GM23338 (cell line): ENCODE measurements around the gene TLR3. TPM values are rescaled to one million over a fixed set of nuclear protein-coding genes. Genes with fewer than 3 reads are reported as not detected.

Source experiments
- ATAC-seq: fragments of 200-7000 bp; cut with Tn5 transposase; 3 replicates; pipeline ENCODE4 v1.9.1; 2020
- DNase-seq: peaks from one replicate; pipeline ENCODE4 v3.0.0-alpha.2; 2015; ENCODE audit warnings: low spot score
- H2AFZ ChIP-seq: fragments of 200-600 bp; sonication (generic); 2 replicates; pipeline ENCODE4 v1.8.0; 2016; ENCODE audit warnings: antibody characterized with exemption, mild to moderate bottlenecking, moderate library complexity
- H3F3A ChIP-seq: fragments of 200-600 bp; sonication (generic); replicated peaks from 2 replicates; pipeline ENCODE4 v1.8.0; 2017; ENCODE audit warnings: antibody characterized with exemption, mixed run types, low read depth
- H3K27ac ChIP-seq: fragments of 200-600 bp; sonication (generic); 2 replicates; pipeline ENCODE4 v1.6.1; 2016; ENCODE audit warnings: low read depth
- H3K27me3 ChIP-seq: fragments of 200-600 bp; sonication (generic); 2 replicates; pipeline ENCODE4 v1.8.0; 2016; ENCODE audit warnings: mild to moderate bottlenecking, mixed run types, moderate library complexity; ENCODE audit not compliant: insufficient read depth
- H3K36me3 ChIP-seq: fragments of 200-600 bp; sonication (generic); 2 replicates; pipeline ENCODE4 v1.8.0; 2016; ENCODE audit warnings: mild to moderate bottlenecking; ENCODE audit not compliant: insufficient read depth
- H3K4me1 ChIP-seq: fragments of 200-600 bp; sonication (generic); 2 replicates; pipeline ENCODE4 v1.8.0; 2016; ENCODE audit warnings: mild to moderate bottlenecking, moderate library complexity; ENCODE audit not compliant: insufficient read depth
- H3K4me2 ChIP-seq: fragments of 200-600 bp; sonication (generic); 2 replicates; pipeline ENCODE4 v1.7.1; 2017; ENCODE audit warnings: mixed run types
- H3K4me3 ChIP-seq: fragments of 200-600 bp; sonication (generic); 2 replicates; pipeline ENCODE4 v1.6.1; 2016; ENCODE audit warnings: mixed run types
- H3K79me2 ChIP-seq: fragments of 200-600 bp; sonication (generic); replicated peaks from 2 replicates; pipeline ENCODE4 v1.8.0; 2017; ENCODE audit warnings: mild to moderate bottlenecking; ENCODE audit not compliant: insufficient read depth
- H3K9me2 ChIP-seq: fragments of 200-600 bp; sonication (generic); 2 replicates; pipeline ENCODE4 v1.8.0; 2017; ENCODE audit not compliant: insufficient read depth
- H4K20me1 ChIP-seq: fragments of 200-600 bp; sonication (generic); replicated peaks from 2 replicates; pipeline ENCODE4 v1.8.0; 2017; ENCODE audit warnings: mild to moderate bottlenecking; ENCODE audit not compliant: insufficient read depth
- H3K27ac Mint-ChIP-seq: 2 replicates; pipeline ENCODE4 v1.8.0; 2020; ENCODE audit warnings: inconsistent platforms, mild to moderate bottlenecking, moderate library complexity, mixed read lengths
- H3K27me3 Mint-ChIP-seq: 3 replicates; pipeline ENCODE4 v1.8.0; 2022; ENCODE audit warnings: low read depth, mild to moderate bottlenecking, moderate library complexity, mixed read lengths, inconsistent platforms; ENCODE audit not compliant: insufficient read depth, poor library complexity
- H3K36me3 Mint-ChIP-seq: 3 replicates; pipeline ENCODE4 v1.8.0; 2021; ENCODE audit warnings: low read depth, mild to moderate bottlenecking, inconsistent platforms, moderate library complexity, mixed read lengths
- H3K4me1 Mint-ChIP-seq: 3 replicates; pipeline ENCODE4 v1.8.0; 2020; ENCODE audit warnings: mild to moderate bottlenecking, inconsistent platforms, mixed read lengths
- H3K4me3 Mint-ChIP-seq: 3 replicates; pipeline ENCODE4 v1.8.0; 2021; ENCODE audit warnings: moderate library complexity, mild to moderate bottlenecking, inconsistent platforms, mixed read lengths
- H3K9me3 Mint-ChIP-seq: 3 replicates; pipeline ENCODE4 v1.8.0; 2020; ENCODE audit warnings: moderate library complexity, mild to moderate bottlenecking, inconsistent platforms, mixed read lengths
- CREB1 ChIP-seq: fragments of 250-450 bp; sonication (Bioruptor Pico); IDR thresholded peaks from 2 replicates; pipeline ENCODE4 v1.5.0; 2020; ENCODE audit warnings: low read depth, mild to moderate bottlenecking, moderate library complexity
- EZH2 ChIP-seq: fragments of 200-600 bp; sonication (generic); IDR thresholded peaks from one replicate; pipeline ENCODE4 v1.8.0; 2017; ENCODE audit warnings: antibody characterized with exemption, mild to moderate bottlenecking, low read depth; ENCODE audit not compliant: unreplicated experiment
- JUNB ChIP-seq: IDR thresholded peaks from one replicate; pipeline ENCODE4 v1.6.1; 2016; ENCODE audit warnings: antibody characterized with exemption; ENCODE audit not compliant: unreplicated experiment
- NANOG ChIP-seq: IDR thresholded peaks from 2 replicates; pipeline ENCODE4 v1.6.1; 2016; ENCODE audit warnings: antibody characterized with exemption, borderline replicate concordance
- ZNF114 ChIP-seq: fragments of 250-450 bp; sonication (Bioruptor Pico); IDR thresholded peaks from 2 replicates; pipeline ENCODE4 v1.5.0; 2020; ENCODE audit warnings: mild to moderate bottlenecking, moderate library complexity
- polyA plus RNA-seq: library from polyadenylated mRNA; unstranded; fragments of >200 nt; fragmentation: Nextera tagmentation; extraction: Ambion mirVana; gene quantifications from 2 replicates; pipeline ENCODE4 v1.2.1, GENCODE V29; 2016
- total RNA-seq: library from RNA; depleted of rRNA; stranded (reverse); fragments of >200 nt; shearing (Covaris generic); gene quantifications from 2 replicates; pipeline ENCODE4 v1.2.3, GENCODE V29; 2014
- TF ChIP-seq, protein P1 (sequence below): IDR thresholded peaks from 2 replicates; pipeline ENCODE4 v1.6.1; 2016; ENCODE audit warnings: antibody characterized with exemption
- TF ChIP-seq, protein P2 (sequence below), 2 experiments: fragments of 200-600 bp in 1 of 2; sonication (generic) in 1 of 2; conservative IDR thresholded peaks; 2 replicates each; pipeline versions ENCODE4 v1.5.1 to v1.6.1; 2016 to 2017; ENCODE audit warnings: antibody characterized with exemption in 2 of 2, low read depth in 2 of 2, mild to moderate bottlenecking in 2 of 2, moderate library complexity in 1 of 2
- TF ChIP-seq, protein P3 (sequence below): IDR thresholded peaks from one replicate; pipeline ENCODE4 v1.6.1; 2018; ENCODE audit warnings: antibody characterized with exemption; ENCODE audit not compliant: unreplicated experiment

TLR3 gene
- total and polyA plus RNA-seq, 2 experiments from 2014 or later = 0.32 to 0.38 TPM

DNA sequence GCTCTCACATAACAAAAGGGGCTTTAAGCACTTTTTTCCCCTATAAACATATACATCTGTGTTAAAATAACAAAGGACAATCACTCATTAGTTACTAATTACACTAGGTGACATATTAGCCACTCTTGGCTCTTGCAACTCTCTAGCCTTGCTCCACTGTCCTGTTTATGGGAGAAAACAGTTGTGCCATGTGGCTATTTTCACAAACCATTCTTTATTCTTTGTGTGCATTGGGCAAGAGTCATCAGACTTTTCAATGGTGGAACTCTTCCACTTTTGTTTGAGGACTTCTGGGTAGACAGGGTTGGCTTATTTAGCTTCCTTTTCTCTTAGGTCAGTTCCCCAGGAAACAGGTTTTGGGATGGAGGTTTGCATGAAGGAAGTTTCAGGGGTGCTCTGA is 19.6 kb downstream of the TLR3 start:
- H3K4me1 Mint-ChIP-seq = peaks cover 8% of the 10 kb centered on the region; the same call in 2 of the 3 replicates
- no peaks in the 10 kb centered on the region for H3K4me1 ChIP-seq
- TF ChIP-seq JUNB (no peak), ZNF114 (CRISPR knock-in tag) (no peak)

DNA sequence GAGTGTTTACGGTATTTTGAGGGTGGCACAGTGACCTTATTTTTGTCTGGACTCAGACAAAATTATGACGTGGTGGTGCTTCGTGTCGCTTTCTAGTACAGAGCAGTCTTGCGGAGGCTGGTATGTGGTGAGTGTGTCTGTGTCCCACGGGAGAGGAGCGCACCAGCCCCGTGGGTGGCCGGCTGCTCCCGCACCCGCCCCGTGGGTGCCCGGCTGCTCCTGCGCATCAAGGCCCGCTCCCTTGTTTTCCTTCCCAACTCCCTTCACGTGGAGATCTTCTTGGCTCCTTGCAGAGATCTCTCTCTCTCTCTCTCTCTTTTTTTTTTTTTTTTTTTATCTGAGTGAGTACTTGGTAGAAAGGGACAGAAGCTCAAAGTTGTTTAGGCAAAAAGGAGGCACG is 23.3 kb downstream of the TLR3 start:
- no peaks in the 10 kb centered on the region for H3K4me1 ChIP-seq
- H3K79me2 ChIP-seq = no peaks in the 10 kb centered on the region
- H3F3A ChIP-seq = no peaks in the 10 kb centered on the region
- ATAC-seq (no peak), DNase-seq (no peak)
- Mint-ChIP-seq H3K4me1 (peaks cover 12% of the 10 kb centered on the region), H3K27ac (no peak overlapping the region), H3K27me3 (peaks cover 6% of the 10 kb centered on the region), H3K36me3 (no peaks in the 10 kb centered on the region; the same call in 2 of the 3 replicates), H3K4me3 (no peak overlapping the region), H3K9me3 (no peaks in the 10 kb centered on the region)
- no peak overlapping the region for H3K4me2 ChIP-seq
- no peaks in the 10 kb centered on the region for H4K20me1 ChIP-seq
- H3K4me3 ChIP-seq = no peak overlapping the region
- no peak for TF ChIP-seq CREB1 (CRISPR knock-in tag)
- H3K27ac ChIP-seq = no peak overlapping the region
- H3K36me3 ChIP-seq = no peaks in the 10 kb centered on the region; the same call in 1 of the 2 replicates
- H2AFZ ChIP-seq = no peak overlapping the region; the same call in 1 of the 2 replicates
- H3K9me2 ChIP-seq = no peaks in the 10 kb centered on the region
- H3K27me3 ChIP-seq = no peaks in the 10 kb centered on the region

More for the DNA sequence above, 19.6 kb downstream of the TLR3 start:
- no peaks in the 10 kb centered on the region; the same call in 2 of the 3 replicates for H3K36me3 Mint-ChIP-seq
- H3K27me3 ChIP-seq = no peaks in the 10 kb centered on the region
- H3K9me3 Mint-ChIP-seq = no peaks in the 10 kb centered on the region
- no peak overlapping the region for H3K4me3 Mint-ChIP-seq
- H3K4me2 ChIP-seq = no peak overlapping the region
- H3K36me3 ChIP-seq = no peaks in the 10 kb centered on the region
- ATAC-seq (no peak), DNase-seq (no peak)
- no peaks in the 10 kb centered on the region for H3K9me2 ChIP-seq
- peaks cover 4% of the 10 kb centered on the region for H3K27me3 Mint-ChIP-seq
- H3K27ac ChIP-seq = no peak overlapping the region
- H4K20me1 ChIP-seq = no peaks in the 10 kb centered on the region
- H3F3A ChIP-seq = no peaks in the 10 kb centered on the region
- no peak overlapping the region for H3K4me3 ChIP-seq
- no peak overlapping the region for H3K27ac Mint-ChIP-seq
- H3K79me2 ChIP-seq = no peaks in the 10 kb centered on the region
- H2AFZ ChIP-seq = no peak overlapping the region

DNA sequence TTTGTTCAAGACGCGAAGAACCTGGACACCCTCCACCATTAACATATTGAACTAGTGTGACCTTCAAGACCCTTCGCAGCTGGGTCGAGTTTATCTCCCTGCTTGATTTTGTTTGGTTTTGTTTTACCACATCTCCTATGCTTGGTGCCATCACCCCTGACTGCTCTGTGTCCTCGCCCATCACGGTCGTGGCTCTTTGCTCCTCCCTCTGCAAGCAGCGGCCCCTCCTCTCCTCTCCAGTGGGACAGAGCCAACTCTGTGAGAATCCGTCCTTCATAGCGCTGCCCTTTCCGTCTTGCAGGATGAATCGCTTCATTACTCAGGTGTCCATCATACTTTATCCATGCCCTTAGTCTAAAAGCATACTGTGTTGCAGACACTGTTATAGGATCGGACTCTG is 26.4 kb downstream of the TLR3 start:
- H3K36me3 ChIP-seq = no peaks in the 10 kb centered on the region; the same call in 1 of the 2 replicates
- H3K27ac ChIP-seq = no peak overlapping the region
- peak; percentile 62; the same call in 2 of the 3 replicates for ATAC-seq
- no peaks in the 10 kb centered on the region for H3K9me3 Mint-ChIP-seq
- H4K20me1 ChIP-seq = no peaks in the 10 kb centered on the region
- no peaks in the 10 kb centered on the region for H3K9me2 ChIP-seq
- H3K4me1 ChIP-seq = no peaks in the 10 kb centered on the region
- no peaks in the 10 kb centered on the region for H3K27me3 ChIP-seq
- no peaks in the 10 kb centered on the region for H3K79me2 ChIP-seq
- no peak overlapping the region for H3K4me2 ChIP-seq
- no peaks in the 10 kb centered on the region; the same call in 2 of the 3 replicates for H3K36me3 Mint-ChIP-seq
- H3K27me3 Mint-ChIP-seq = peaks cover 10% of the 10 kb centered on the region
- DNase-seq = no peak
- H3K27ac Mint-ChIP-seq = no peak overlapping the region
- peaks cover 10% of the 10 kb centered on the region for H3K4me1 Mint-ChIP-seq
- no peak overlapping the region for H3K4me3 Mint-ChIP-seq
- H3K4me3 ChIP-seq = no peak overlapping the region
- no peaks in the 10 kb centered on the region for H3F3A ChIP-seq
- H2AFZ ChIP-seq = no peak overlapping the region
- TF ChIP-seq EZH2 (no peak), CREB1 (CRISPR knock-in tag) (no peak), NANOG (no peak)
- TF ChIP-seq, protein P1, sequence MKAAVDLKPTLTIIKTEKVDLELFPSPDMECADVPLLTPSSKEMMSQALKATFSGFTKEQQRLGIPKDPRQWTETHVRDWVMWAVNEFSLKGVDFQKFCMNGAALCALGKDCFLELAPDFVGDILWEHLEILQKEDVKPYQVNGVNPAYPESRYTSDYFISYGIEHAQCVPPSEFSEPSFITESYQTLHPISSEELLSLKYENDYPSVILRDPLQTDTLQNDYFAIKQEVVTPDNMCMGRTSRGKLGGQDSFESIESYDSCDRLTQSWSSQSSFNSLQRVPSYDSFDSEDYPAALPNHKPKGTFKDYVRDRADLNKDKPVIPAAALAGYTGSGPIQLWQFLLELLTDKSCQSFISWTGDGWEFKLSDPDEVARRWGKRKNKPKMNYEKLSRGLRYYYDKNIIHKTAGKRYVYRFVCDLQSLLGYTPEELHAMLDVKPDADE = no peak
- TF ChIP-seq, protein P2, sequence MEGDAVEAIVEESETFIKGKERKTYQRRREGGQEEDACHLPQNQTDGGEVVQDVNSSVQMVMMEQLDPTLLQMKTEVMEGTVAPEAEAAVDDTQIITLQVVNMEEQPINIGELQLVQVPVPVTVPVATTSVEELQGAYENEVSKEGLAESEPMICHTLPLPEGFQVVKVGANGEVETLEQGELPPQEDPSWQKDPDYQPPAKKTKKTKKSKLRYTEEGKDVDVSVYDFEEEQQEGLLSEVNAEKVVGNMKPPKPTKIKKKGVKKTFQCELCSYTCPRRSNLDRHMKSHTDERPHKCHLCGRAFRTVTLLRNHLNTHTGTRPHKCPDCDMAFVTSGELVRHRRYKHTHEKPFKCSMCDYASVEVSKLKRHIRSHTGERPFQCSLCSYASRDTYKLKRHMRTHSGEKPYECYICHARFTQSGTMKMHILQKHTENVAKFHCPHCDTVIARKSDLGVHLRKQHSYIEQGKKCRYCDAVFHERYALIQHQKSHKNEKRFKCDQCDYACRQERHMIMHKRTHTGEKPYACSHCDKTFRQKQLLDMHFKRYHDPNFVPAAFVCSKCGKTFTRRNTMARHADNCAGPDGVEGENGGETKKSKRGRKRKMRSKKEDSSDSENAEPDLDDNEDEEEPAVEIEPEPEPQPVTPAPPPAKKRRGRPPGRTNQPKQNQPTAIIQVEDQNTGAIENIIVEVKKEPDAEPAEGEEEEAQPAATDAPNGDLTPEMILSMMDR (conservative IDR thresholded peaks at IDR 0.05; ENCODE audit: low read depth in 2 of 2) = no peak
- TF ChIP-seq, protein P3, sequence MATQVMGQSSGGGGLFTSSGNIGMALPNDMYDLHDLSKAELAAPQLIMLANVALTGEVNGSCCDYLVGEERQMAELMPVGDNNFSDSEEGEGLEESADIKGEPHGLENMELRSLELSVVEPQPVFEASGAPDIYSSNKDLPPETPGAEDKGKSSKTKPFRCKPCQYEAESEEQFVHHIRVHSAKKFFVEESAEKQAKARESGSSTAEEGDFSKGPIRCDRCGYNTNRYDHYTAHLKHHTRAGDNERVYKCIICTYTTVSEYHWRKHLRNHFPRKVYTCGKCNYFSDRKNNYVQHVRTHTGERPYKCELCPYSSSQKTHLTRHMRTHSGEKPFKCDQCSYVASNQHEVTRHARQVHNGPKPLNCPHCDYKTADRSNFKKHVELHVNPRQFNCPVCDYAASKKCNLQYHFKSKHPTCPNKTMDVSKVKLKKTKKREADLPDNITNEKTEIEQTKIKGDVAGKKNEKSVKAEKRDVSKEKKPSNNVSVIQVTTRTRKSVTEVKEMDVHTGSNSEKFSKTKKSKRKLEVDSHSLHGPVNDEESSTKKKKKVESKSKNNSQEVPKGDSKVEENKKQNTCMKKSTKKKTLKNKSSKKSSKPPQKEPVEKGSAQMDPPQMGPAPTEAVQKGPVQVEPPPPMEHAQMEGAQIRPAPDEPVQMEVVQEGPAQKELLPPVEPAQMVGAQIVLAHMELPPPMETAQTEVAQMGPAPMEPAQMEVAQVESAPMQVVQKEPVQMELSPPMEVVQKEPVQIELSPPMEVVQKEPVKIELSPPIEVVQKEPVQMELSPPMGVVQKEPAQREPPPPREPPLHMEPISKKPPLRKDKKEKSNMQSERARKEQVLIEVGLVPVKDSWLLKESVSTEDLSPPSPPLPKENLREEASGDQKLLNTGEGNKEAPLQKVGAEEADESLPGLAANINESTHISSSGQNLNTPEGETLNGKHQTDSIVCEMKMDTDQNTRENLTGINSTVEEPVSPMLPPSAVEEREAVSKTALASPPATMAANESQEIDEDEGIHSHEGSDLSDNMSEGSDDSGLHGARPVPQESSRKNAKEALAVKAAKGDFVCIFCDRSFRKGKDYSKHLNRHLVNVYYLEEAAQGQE = no peak
